ENCODE measurements around the gene NFASC. TPM values are rescaled to one million over a fixed set of nuclear protein-coding genes. Genes with fewer than 3 reads are reported as not detected.
A peak's percentile ranks its signal among the peaks of the same experiment; 100 is the strongest.

Gene NFASC
- total and polyA plus RNA-seq, 12 donors, result 4.8 to 76.7 (median 44.8) TPM

DNA sequence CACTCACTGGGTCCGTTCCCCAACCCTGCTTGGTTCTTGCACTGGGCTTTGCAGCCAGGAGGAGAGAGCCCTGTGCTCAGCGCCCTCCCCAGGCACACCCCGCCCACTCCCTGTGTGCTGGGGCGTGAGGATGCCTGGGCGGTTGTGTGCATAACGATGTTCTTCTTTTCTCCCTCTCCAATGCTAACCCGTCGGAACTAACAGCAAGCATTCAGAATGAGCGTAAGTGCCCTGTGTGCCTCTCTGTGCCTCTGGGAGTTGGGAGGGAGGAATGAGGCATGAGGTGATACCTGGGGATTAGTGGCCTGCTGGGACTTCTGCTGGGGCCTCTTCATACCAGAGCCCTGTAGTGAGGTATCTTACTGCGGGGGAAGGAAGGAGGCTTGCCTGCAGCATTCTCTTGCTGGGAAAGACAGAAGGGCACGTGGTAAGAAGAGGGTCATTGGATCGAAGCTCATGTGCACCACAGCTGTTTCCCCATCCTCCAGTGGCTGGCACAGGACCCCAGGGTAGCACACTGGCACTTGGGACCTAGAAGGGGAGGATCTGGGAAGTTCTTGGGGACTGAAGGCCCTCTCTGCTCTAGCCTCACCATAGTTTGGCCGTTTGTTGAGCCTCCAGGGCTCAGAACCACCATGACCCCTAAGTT, 79.8 kb downstream of the NFASC start:
- no peak overlapping the region for H3K4me3 ChIP-seq
- no peaks in the 10 kb centered on the region for H3K36me3 ChIP-seq (replicated peaks in 1 of 2)
- no peaks in the 10 kb centered on the region for H3K9me3 ChIP-seq (replicated peaks in 1 of 3)
- no peak for TF ChIP-seq POLR2A (IDR thresholded peaks at IDR 0.05)
- TF ChIP-seq, protein P1, sequence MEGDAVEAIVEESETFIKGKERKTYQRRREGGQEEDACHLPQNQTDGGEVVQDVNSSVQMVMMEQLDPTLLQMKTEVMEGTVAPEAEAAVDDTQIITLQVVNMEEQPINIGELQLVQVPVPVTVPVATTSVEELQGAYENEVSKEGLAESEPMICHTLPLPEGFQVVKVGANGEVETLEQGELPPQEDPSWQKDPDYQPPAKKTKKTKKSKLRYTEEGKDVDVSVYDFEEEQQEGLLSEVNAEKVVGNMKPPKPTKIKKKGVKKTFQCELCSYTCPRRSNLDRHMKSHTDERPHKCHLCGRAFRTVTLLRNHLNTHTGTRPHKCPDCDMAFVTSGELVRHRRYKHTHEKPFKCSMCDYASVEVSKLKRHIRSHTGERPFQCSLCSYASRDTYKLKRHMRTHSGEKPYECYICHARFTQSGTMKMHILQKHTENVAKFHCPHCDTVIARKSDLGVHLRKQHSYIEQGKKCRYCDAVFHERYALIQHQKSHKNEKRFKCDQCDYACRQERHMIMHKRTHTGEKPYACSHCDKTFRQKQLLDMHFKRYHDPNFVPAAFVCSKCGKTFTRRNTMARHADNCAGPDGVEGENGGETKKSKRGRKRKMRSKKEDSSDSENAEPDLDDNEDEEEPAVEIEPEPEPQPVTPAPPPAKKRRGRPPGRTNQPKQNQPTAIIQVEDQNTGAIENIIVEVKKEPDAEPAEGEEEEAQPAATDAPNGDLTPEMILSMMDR (IDR thresholded peaks at IDR 0.05), result no peak
- intact Hi-C loops (cut with DNase I), result no loop called here
- no peaks in the 10 kb centered on the region for H3K4me1 ChIP-seq (replicated peaks in 1 of 2)
- no peak overlapping the region for H3K27ac ChIP-seq
- no peaks in the 10 kb centered on the region for H3K27me3 ChIP-seq
- no peak for DNase-seq
- 80 to 81% (median 80%) methylated on average over 13 of the region's 13 CpGs for WGBS, 4 donors

DNA sequence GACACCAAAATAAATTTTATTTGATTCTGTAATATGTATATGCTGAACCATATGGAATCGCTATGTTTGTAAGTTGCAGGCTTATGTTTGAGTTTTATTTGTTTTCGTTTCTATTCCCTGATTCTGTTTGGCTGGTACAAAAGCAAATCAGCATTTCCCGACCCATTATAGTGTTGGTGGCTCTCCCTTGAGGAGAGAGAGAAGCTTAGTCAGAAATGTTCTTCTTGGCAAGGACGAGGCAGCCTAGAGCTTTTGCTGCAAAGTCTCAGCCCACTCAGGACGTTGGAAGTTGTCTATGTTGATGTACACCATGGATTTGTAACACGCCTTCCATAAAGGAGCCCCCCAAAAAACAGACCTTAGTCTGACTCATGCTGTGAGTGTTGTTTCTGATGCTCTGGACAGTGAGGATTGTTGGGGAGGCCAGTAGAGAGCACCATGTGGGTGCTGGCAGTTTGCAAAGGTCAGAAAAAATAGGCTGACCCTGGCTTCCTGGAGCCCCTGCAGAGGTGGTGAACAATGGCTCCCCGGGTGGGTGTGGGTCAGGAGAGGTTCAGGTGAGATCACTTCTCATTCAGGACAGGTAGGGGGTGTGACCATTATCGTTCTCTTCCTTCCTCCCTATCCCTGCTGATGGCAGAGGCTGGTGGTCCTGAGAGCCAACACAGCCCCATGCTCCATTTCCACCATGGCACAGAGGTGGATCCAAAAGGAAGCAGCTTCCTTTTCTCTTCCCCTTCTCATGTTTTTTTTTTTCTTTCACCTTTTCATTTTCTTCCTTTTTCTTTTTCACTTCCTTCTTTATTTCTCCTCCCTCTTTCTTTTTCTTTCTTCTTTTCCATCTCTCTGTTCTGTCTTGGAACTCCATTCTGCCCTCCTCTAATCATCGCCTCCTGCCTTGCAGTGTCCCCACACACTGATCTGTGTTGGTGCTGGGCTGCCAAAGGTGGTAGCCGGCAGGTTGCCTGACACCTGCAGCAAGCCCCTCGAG, 88.0 kb downstream of the NFASC start:
- H3K36me3 ChIP-seq (replicated peaks in 1 of 2), result peaks cover 0 to 33% of the 10 kb centered on the region in 2 donors
- TF ChIP-seq, protein P1 (IDR thresholded peaks at IDR 0.05), result no peak
- TF ChIP-seq POLR2A (IDR thresholded peaks at IDR 0.05), result no peak
- intact Hi-C loops (cut with DNase I), result no loop called here

DNA sequence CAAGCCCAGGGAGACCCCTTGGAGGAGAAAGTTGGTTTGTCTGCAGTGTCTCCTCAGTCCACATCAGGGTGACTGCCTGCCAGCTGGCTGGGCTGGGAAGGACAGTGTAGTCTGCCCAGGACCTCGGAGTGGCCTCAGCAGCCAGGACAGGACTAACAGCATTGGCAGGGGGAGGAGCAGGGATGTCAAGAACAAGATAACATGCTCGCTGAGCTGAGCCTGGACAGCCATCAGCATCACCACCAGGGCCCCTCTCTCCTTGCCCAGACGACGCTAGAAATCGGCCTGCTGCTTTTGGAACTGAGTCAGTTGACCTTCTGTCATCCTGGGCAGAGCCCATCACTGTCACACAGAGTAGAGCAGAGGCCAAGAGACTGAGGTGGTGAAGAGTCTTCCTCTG, 88.7 kb downstream of the NFASC start:
- Histone ChIP-seq H3K4me1 (replicated peaks in 1 of 2) (no peaks in the 10 kb centered on the region), H3K36me3 (replicated peaks in 1 of 2) (peaks cover 0 to 37% of the 10 kb centered on the region in 2 donors), H3K9me3 (replicated peaks in 1 of 3) (no peaks in the 10 kb centered on the region), H3K4me3 (no peak overlapping the region), H3K27me3 (no peaks in the 10 kb centered on the region), H3K27ac (no peak overlapping the region)
- intact Hi-C loops (cut with DNase I), result no loop called here
- DNase-seq, result peak in 4 of 7 donors; percentile 18 to 58 (median 28)
- WGBS, 4 donors, result 16 to 43% (median 27%) methylated on average over 3 to 5 of the region's 5 CpGs
- TF ChIP-seq, protein P1 (IDR thresholded peaks at IDR 0.05), result peak in 1 of 6 experiments; percentile 13
- TF ChIP-seq POLR2A (IDR thresholded peaks at IDR 0.05), result no peak

More for the DNA sequence above, 88.0 kb downstream of the NFASC start:
- no peak for DNase-seq
- Histone ChIP-seq H3K4me1 (replicated peaks in 1 of 2) (no peaks in the 10 kb centered on the region), H3K27me3 (no peaks in the 10 kb centered on the region), H3K9me3 (replicated peaks in 1 of 3) (no peaks in the 10 kb centered on the region), H3K27ac (no peak overlapping the region), H3K4me3 (no peak overlapping the region)
- WGBS, 4 donors, result 75 to 80% (median 78%) methylated on average over 11 of the region's 11 CpGs

DNA sequence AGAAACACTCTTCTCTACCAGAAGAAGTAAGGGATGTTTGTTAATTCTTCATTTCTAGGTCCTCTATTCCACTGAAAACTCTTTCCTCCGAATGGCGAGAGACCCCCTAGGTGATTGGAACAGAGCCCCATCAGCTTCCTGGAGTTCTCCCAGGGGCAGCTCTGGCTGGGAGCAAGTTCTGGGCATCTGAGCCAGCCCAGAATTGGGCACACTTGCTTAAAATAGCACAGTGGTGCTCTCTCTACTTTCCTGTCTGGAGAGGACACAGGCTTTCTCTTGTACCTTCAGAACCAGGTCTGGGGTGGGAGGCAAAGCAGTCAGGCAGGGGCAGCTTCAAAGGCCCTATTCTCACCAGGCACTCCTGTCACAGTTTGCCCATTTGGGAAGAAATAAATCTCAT, 89.2 kb downstream of the NFASC start:
- intact Hi-C loops (cut with DNase I), result no loop called here
- 77 to 94% (median 86%) methylated on average over 2 of the region's 2 CpGs for WGBS, 4 donors

More for the DNA sequence above, 89.2 kb downstream of the NFASC start:
- Histone ChIP-seq H3K9me3 (replicated peaks in 1 of 3) (no peaks in the 10 kb centered on the region), H3K27me3 (no peaks in the 10 kb centered on the region), H3K4me3 (no peak overlapping the region), H3K36me3 (replicated peaks in 1 of 2) (peaks cover 0 to 37% of the 10 kb centered on the region in 2 donors), H3K27ac (no peak overlapping the region), H3K4me1 (replicated peaks in 1 of 2) (no peaks in the 10 kb centered on the region)
- TF ChIP-seq POLR2A (IDR thresholded peaks at IDR 0.05), result no peak
- TF ChIP-seq, protein P1 (IDR thresholded peaks at IDR 0.05), result no peak
- DNase-seq, result no peak

Data from adrenal gland (tissue), 12 donors.